Subcutaneous abdominal adipose tissue (tissue), 5 donors: ENCODE data around the gene SLC10A1.

Source experiments
- H3K27ac ChIP-seq: one replicate; pipeline ENCODE4 v1.7.0; 2013; ENCODE audit warnings: low read depth, mild to moderate bottlenecking, inconsistent platforms, low read length, moderate library complexity
- H3K27me3 ChIP-seq, 5 donors: one replicate each; pipeline ENCODE4 v1.7.0; 2013; ENCODE audit warnings: low read length in 5 of 5, inconsistent platforms in 1 of 5; ENCODE audit not compliant: control insufficient read depth in 5 of 5, insufficient read depth in 4 of 5
- H3K36me3 ChIP-seq, 5 donors: one replicate each; pipeline ENCODE4 v1.7.0; 2013; ENCODE audit warnings: low read length in 5 of 5; ENCODE audit not compliant: control insufficient read depth in 5 of 5, insufficient read depth in 5 of 5
- H3K4me1 ChIP-seq, 5 donors: one replicate each; pipeline ENCODE4 v1.7.0; 2013; ENCODE audit warnings: low read length in 5 of 5, mild to moderate bottlenecking in 3 of 5, moderate library complexity in 1 of 5; ENCODE audit not compliant: control insufficient read depth in 5 of 5, insufficient read depth in 5 of 5
- H3K4me3 ChIP-seq, 5 donors: one replicate each; pipeline ENCODE4 v1.7.0; 2013; ENCODE audit warnings: low read length in 5 of 5, low read depth in 1 of 5
- H3K9ac ChIP-seq, 5 donors: one replicate each; pipeline ENCODE4 v1.7.0; 2013; ENCODE audit warnings: low read length in 5 of 5, mild to moderate bottlenecking in 4 of 5, moderate library complexity in 3 of 5
- H3K9me3 ChIP-seq, 5 donors: one replicate each; pipeline ENCODE4 v1.7.0; 2013; ENCODE audit warnings: low read length in 5 of 5; ENCODE audit not compliant: control insufficient read depth in 5 of 5
- donor health status: healthy.
- donor health status: healthy.
- donor health status: healthy.
- donor health status: healthy.
- donor health status: healthy.

SLC10A1 gene

DNA sequence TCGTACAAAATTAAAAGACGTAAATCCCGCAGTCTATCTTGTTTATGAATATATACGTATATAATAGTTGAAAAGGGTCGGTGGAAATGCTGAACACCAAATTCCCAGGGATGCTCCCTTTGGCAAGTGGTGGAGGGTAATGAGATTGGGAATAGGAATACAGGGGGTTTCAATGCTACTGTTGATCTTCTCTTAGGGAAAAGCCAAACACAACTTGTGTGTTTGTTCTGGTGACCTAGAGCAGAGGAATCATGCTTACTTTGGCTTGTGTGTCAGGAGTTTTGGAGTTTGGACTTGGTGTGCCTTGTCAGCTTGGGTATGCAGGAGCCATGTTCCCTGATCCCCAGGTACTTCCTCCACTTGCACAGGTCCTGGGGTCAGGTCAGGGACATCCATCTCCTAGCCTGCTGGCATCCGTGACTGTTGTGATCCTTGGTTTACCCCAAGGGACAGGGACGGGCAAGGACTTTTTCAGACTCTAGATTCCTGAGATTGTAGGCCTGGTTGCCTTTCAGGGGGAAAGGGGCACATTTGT is 4.1 kb downstream of the SLC10A1 start:
- Histone ChIP-seq H3K27ac (no peak overlapping the region), H3K36me3 (no peaks in the 10 kb centered on the region), H3K4me3 (no peak overlapping the region), H3K4me1 (peaks cover 0 to 6% (median 0%) of the 10 kb centered on the region in 5 donors), H3K27me3 (no peaks in the 10 kb centered on the region), H3K9me3 (no peaks in the 10 kb centered on the region), H3K9ac (no peak overlapping the region)

DNA sequence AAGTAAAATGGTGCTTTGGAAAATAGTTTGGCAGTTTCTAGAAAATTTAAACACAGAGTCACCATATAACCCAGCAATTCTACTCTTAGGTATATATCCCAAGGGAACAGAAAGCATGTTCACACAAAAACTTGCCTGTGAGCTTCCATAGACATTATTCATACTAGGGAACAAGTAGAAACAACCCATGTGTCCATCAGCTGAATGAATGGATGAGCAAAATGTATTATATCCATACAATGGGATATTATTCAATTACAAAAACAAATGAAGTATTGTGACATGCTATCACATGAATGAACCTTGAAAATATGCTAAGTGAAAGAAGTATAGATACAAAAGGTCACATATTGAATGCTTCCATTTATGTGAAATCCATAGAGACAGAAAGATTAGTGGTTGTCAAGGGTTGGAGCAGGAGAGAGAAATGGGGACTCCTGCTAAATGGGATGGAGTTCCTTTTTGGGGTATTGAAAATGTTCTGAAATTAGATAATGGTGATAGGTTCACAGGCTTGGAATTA is 7.9 kb downstream of the SLC10A1 start:
- H3K27ac ChIP-seq: no peak overlapping the region
- H3K4me3 ChIP-seq: no peak overlapping the region
- peaks cover 0 to under 1% (median 0%) of the 10 kb centered on the region in 5 donors for H3K4me1 ChIP-seq
- H3K36me3 ChIP-seq: peaks cover 0 to 8% (median 7%) of the 10 kb centered on the region in 5 donors
- H3K9ac ChIP-seq: no peak overlapping the region
- no peaks in the 10 kb centered on the region for H3K27me3 ChIP-seq
- no peaks in the 10 kb centered on the region for H3K9me3 ChIP-seq

DNA sequence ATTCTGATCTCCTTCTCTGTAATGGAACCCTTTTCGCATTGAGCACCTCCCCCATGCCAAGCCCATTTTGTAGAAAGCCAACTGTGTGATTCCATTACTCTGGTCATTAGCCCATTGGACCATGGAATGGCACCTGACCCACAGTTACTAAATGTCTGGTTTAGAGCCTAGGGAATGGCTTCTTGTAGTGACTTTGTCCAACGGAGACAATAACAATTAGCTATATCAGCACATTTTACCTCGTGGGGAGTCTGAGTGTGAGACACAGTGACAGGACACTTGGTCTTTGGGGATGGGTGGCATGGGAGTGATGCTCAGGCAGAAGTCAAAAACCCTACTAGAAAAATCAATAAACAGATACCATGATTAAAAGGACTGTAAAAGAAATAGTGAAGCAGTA is 10.4 kb downstream of the SLC10A1 start:
- no peaks in the 10 kb centered on the region for H3K9me3 ChIP-seq

DNA sequence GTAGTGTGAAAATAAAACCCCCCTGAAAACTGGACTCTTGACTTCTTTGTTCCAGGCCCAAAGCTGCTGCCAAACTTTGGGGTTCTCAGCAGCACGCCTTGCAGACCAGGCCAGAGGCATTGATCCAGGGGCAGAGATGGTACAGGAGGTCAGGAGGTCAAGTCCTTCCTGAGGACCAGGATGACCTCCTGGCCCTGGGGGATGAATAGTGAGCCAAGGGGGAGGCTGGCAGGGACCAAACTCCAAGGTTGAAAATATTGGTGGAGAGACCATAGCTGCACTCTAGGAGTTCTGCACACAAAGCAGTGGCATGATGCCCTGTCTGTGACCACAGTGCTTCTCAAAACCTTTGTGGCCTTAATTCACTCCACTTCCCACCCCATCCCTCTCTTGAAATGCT is 12.1 kb downstream of the SLC10A1 start:
- Histone ChIP-seq H3K27me3 (no peaks in the 10 kb centered on the region), H3K9me3 (no peaks in the 10 kb centered on the region), H3K36me3 (peaks cover 6 to 13% (median 9%) of the 10 kb centered on the region in 5 donors), H3K9ac (no peak overlapping the region), H3K4me1 (peaks cover 0 to 4% (median 0%) of the 10 kb centered on the region in 5 donors), H3K4me3 (no peak overlapping the region), H3K27ac (no peak overlapping the region)

More for the DNA sequence above, 10.4 kb downstream of the SLC10A1 start:
- Histone ChIP-seq H3K4me1 (peaks cover 0 to 4% (median 0%) of the 10 kb centered on the region in 5 donors), H3K27me3 (no peaks in the 10 kb centered on the region), H3K27ac (no peak overlapping the region), H3K4me3 (no peak overlapping the region), H3K36me3 (peaks cover 0 to 8% (median 7%) of the 10 kb centered on the region in 5 donors), H3K9ac (no peak overlapping the region)

DNA sequence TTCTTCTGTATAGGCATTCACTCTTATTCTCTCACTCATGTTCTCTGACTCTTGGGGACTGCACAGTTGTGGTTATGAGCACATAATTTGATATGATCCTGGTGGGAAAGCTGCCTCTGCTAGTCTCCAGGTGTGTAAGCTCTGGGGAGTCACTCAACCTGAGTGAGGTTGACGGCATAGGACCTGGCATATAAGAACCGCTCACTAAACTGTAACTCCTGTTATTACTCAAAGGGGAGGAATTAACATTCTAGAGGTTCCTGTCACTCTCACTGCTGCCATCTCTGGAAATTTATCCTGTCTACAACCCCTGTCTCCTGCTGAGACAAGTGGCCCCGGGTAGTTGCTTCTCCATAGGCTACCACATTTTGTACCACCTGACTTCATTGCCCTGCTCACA is 16.1 kb downstream of the SLC10A1 start:
- Histone ChIP-seq H3K36me3 (peaks cover 25 to 45% (median 34%) of the 10 kb centered on the region in 5 donors), H3K9me3 (no peaks in the 10 kb centered on the region), H3K4me3 (no peak overlapping the region), H3K27me3 (no peaks in the 10 kb centered on the region), H3K4me1 (peaks cover 0 to 15% (median 0%) of the 10 kb centered on the region in 5 donors), H3K27ac (no peak overlapping the region), H3K9ac (no peak overlapping the region)

DNA sequence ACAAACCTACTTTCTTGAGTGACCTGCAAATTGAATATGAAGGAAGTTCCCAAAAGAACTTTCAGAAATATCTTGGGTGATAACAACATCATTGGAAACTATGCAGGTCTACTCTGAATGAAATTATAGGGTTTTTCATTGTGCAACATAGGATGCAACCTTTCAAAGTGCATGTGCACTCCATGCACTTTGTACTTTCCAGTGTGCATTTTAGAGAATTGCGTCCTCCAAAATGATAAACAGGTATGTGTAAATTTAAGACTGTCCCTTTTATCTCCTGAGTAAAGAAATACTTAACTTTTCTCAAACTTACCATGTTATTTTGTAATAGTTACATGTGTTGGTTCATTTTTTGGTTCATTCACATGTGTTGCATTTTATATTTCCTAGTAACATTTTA is 16.9 kb downstream of the SLC10A1 start:
- no peak overlapping the region for H3K4me3 ChIP-seq
- no peak overlapping the region for H3K27ac ChIP-seq
- no peaks in the 10 kb centered on the region for H3K27me3 ChIP-seq
- H3K9me3 ChIP-seq: no peaks in the 10 kb centered on the region
- peaks cover 31 to 47% (median 39%) of the 10 kb centered on the region in 5 donors for H3K36me3 ChIP-seq
- H3K4me1 ChIP-seq: peaks cover 0 to 22% (median 0%) of the 10 kb centered on the region in 5 donors
- H3K9ac ChIP-seq: no peak overlapping the region

DNA sequence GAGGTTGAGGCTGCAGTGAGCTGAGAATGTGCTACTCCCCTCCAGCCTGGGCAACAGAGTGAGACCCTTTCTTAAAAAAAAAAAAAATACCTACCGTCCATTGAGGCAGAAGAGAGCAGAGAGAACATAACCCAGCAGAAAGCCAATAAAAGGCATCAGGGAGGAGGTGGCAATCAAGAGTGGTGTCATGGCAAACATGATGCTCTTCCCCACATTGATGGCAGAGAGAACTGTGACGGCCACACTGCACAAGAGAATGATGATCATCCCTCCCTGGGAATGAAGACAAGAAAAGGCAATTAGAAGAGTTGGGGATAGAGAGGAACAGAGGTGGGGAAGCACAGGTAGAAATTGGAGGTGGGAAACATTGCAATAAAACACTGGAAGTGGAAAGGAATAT is 18.0 kb downstream of the SLC10A1 start:
- Histone ChIP-seq H3K4me3 (no peak overlapping the region), H3K4me1 (peaks cover 0 to 20% (median 0%) of the 10 kb centered on the region in 5 donors), H3K27me3 (no peaks in the 10 kb centered on the region), H3K9me3 (no peaks in the 10 kb centered on the region), H3K27ac (no peak overlapping the region), H3K36me3 (peaks cover 40 to 57% (median 48%) of the 10 kb centered on the region in 5 donors), H3K9ac (no peak overlapping the region)

DNA sequence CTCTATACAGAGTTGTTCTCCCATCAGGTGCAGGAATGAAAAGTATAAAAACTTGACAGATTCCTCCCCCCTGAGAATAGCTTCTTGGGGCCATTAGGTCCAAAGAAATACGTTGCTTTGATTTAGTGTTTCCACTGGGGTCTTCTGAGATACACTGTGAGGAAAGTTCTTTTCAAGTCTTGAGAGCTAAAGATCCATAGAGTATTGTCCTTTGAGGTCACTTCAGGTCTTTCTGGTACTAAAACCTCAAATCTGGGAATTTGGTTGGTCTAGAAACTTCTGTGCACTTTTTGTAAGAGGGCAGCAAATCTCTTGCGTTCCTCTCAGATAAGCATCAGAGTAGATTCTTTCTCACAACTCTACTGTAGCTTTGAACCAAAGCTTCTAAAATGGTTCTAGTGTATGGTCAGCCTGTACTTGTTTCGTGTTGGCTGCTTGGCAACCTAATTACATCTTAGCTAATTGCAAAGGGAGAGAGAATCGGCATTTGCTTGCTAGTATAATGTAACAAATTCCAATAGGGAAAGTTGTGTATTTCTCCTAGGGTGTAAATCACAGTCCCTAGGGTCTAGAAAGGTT is 20.1 kb downstream of the SLC10A1 start:
- no peak overlapping the region for H3K27ac ChIP-seq
- H3K27me3 ChIP-seq: no peaks in the 10 kb centered on the region
- peaks cover 53 to 78% (median 68%) of the 10 kb centered on the region in 5 donors for H3K36me3 ChIP-seq
- peaks cover 0 to 18% (median 4%) of the 10 kb centered on the region in 5 donors for H3K4me1 ChIP-seq
- H3K9me3 ChIP-seq: no peaks in the 10 kb centered on the region
- H3K9ac ChIP-seq: no peak overlapping the region
- H3K4me3 ChIP-seq: no peak overlapping the region

DNA sequence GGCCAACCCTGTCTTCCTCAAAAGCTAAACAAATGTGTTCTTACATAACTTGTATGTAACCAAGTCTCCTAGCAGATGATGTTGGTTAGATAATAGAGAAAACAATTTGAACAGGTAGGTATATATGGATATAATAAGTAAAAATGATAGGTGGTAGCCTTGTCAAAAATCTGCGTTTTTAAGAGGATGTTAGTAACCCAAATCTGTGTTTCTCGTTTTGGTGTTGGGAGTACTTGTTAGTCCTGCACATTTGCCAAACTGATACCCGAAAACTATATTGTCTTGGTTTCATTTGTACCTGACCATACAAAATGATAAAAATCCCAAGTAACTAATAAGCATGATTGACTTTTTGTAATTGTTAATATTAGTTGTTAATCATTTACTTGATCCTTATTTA is 22.0 kb downstream of the SLC10A1 start:
- Histone ChIP-seq H3K4me3 (no peak overlapping the region), H3K9me3 (no peaks in the 10 kb centered on the region), H3K27me3 (no peaks in the 10 kb centered on the region), H3K4me1 (peaks cover 0 to 28% (median 13%) of the 10 kb centered on the region in 5 donors), H3K9ac (no peak overlapping the region), H3K36me3 (peaks cover 61 to 94% (median 86%) of the 10 kb centered on the region in 5 donors), H3K27ac (no peak overlapping the region)

DNA sequence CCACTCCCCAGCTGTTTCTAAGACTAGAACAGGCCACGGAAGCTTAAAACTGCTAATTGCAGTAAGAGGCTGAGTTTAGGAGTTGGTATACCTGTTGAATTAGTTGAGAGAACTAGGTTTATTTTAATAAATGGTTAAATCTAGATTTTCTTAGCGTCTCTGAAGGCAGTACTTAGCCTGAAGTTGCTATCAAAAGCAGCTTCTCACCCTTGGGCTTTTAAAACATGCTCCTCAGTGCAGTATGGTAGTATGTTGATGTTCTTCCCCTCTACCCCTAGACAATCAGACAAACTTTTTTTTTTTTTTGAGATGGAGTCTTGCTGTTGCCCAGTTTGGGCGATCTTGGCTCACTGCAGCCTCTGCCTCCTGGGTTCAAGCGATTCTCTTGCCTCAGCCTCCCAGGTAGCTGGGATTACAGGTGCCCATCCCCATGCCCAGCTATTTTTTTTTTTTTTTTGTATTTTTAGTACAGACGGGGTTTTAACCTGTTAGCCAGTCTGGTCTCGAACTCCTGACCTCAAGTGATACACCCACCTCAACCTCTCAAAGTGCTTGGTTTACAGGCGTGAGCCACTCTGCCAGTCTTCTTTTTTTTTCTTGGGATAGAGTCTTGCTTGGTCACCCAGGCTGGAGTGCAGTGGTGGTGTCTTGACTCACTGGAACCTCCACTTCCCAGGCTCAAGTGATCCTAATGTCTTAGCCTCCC is 23.3 kb downstream of the SLC10A1 start:
- no peak overlapping the region for H3K27ac ChIP-seq
- peaks cover 5 to 41% (median 23%) of the 10 kb centered on the region in 5 donors for H3K4me1 ChIP-seq
- H3K36me3 ChIP-seq: peaks cover 63 to 94% (median 87%) of the 10 kb centered on the region in 5 donors
- no peak overlapping the region for H3K4me3 ChIP-seq
- no peak overlapping the region for H3K9ac ChIP-seq
- no peaks in the 10 kb centered on the region for H3K27me3 ChIP-seq
- H3K9me3 ChIP-seq: no peaks in the 10 kb centered on the region
